Astrocyte (in vitro differentiated cells and primary cell): ENCODE results near the gene CNTN5.

Experiments
- CTCF ChIP-seq: IDR thresholded peaks from 2 replicates; pipeline ENCODE4 v1.5.1; 2011; ENCODE audit warnings: low read depth, mild to moderate bottlenecking, inconsistent platforms, low read length, moderate library complexity; ENCODE audit not compliant: insufficient read depth
- EZH2 ChIP-seq: IDR thresholded peaks from 2 replicates; pipeline ENCODE4 v1.6.1; 2012; ENCODE audit warnings: mild to moderate bottlenecking, low read length, inconsistent platforms; ENCODE audit not compliant: insufficient read depth

DNA sequence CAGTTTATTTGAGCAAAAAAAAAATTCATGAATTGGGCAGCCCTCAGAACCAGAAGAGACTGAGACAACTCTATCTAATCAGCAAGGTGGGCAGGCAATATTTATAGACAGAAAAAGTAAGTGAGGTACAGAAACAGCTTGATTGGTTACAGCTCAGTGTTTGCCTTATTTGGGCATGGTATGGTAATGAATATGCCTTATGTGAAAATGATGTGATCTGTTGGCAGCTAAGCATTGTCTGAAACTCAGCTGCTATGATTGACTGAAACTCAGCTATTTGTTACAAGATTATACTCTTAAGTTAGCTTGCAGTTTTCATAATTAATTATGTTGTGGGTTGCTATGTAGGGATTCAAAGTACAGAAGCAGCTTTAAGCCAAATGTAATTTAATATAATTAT lies 127.6 kb downstream of the CNTN5 start:
- TF ChIP-seq CTCF (no peak), EZH2 (no peak)
